Measurements from ENCODE around the gene SPRR1A.

Gene SPRR1A

GRCh38 chr1:152983743-152984142, at the start of gene SPRR1A:
Gene SPRR1A (plus strand): TSS chr1:152984081. CDS start chr1:152985231, 1,150 bp downstream.
- DNase-seq: no peak

GRCh38 chr1:152940614-152941013, 43.3 kb upstream of the SPRR1A start:
- no peak for DNase-seq

GRCh38 chr1:152941037-152941711, 42.7 kb upstream of the SPRR1A start:
- DNase-seq: no peak

- no peak for DNase-seq
Observed at GRCh38 chr1:152942161-152942560, 41.7 kb upstream of the SPRR1A start.

- DNase-seq: no peak
Observed at GRCh38 chr1:152946248-152946647, 37.6 kb upstream of the SPRR1A start.

GRCh38 chr1:152946651-152947256, 37.1 kb upstream of the SPRR1A start, which contains the start of gene SPRR5:
Gene SPRR5 (plus strand): TSS chr1:152947206. CDS start chr1:152948555, 1,349 bp downstream.
- no peak for DNase-seq

GRCh38 chr1:152951711-152952110, 32.2 kb upstream of the SPRR1A start:
- DNase-seq: no peak

- DNase-seq: no peak
Observed at GRCh38 chr1:152953761-152954160, 30.1 kb upstream of the SPRR1A start.

- no peak for DNase-seq
Observed at GRCh38 chr1:152954436-152954835, 29.4 kb upstream of the SPRR1A start.

GRCh38 chr1:152957561-152957960, 26.3 kb upstream of the SPRR1A start:
- DNase-seq: no peak

GRCh38 chr1:152959273-152959672, 24.6 kb upstream of the SPRR1A start:
- no peak for DNase-seq

- no peak for DNase-seq
Observed at GRCh38 chr1:152959801-152960451, 24.0 kb upstream of the SPRR1A start.

- no peak for DNase-seq
Observed at GRCh38 chr1:152960452-152961044, 23.3 kb upstream of the SPRR1A start.

GRCh38 chr1:152961226-152961891, 22.5 kb upstream of the SPRR1A start:
- DNase-seq: no peak

GRCh38 chr1:152962876-152963415, 20.9 kb upstream of the SPRR1A start:
- DNase-seq: no peak

- DNase-seq: no peak
Observed at GRCh38 chr1:152964536-152964935, 19.3 kb upstream of the SPRR1A start.

GRCh38 chr1:152965853-152966252, 18.0 kb upstream of the SPRR1A start:
- no peak for DNase-seq

- DNase-seq: no peak
Observed at GRCh38 chr1:152967201-152967600, 16.7 kb upstream of the SPRR1A start.

GRCh38 chr1:152968248-152968647, 15.6 kb upstream of the SPRR1A start:
- DNase-seq: no peak

GRCh38 chr1:152969036-152969435, 14.8 kb upstream of the SPRR1A start:
- no peak for DNase-seq

- no peak for DNase-seq
Observed at GRCh38 chr1:152970495-152970894, 13.4 kb upstream of the SPRR1A start, which contains the start of gene SPRR4. Gene SPRR4 (plus strand): TSS chr1:152970648. CDS start chr1:152971891, 1,243 bp downstream.

GRCh38 chr1:152972196-152972886, 11.5 kb upstream of the SPRR1A start:
- DNase-seq: no peak

All from NCI-H1092 (cell line).